GM10266 (cell line): ENCODE results near the gene PCDHA5.
"Not testable (repeated sequence)": the region's sequence is repeated elsewhere in the genome, so short reads cannot be mapped to it uniquely, and the experiment has no call there.

Experiments used
- DNase-seq: peaks from one replicate; pipeline ENCODE4 v3.0.0; 2012; ENCODE audit errors: extremely low spot score
- CTCF ChIP-seq: IDR thresholded peaks from 2 replicates; pipeline ENCODE4 v1.5.1; 2012; ENCODE audit warnings: mild to moderate bottlenecking, low read depth; ENCODE audit not compliant: control insufficient read depth, insufficient read depth; ENCODE audit errors: missing control alignments

Gene PCDHA5

GRCh38 chr5:140821375-140822280, at the start of gene PCDHA5:
TSS of gene PCDHA5 (plus strand) at chr5:140821613.
- no peak for DNase-seq
- peak; percentile 10 for TF ChIP-seq CTCF

DNA sequence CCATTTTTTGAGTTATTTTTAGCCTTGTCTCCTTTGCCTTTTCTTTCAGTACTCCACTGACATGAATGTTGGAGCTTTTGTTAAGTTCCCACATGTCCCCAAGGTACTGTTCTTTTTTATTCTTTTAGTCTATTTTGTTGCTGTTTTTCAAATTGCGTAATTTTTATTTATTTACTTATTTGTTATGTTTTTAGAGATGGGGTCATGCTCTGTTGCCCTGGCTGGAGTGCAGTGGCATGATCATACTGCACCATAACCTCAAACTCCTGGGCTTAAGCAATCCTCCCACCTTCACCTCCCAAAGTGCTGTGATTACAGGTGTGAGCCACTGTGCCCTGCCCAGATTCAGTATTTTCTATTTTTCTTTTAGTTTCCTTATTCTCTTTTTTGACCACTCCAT, 40.9 kb upstream of the PCDHA5 start:
- DNase-seq, result no peak
- TF ChIP-seq CTCF, result no peak

DNA sequence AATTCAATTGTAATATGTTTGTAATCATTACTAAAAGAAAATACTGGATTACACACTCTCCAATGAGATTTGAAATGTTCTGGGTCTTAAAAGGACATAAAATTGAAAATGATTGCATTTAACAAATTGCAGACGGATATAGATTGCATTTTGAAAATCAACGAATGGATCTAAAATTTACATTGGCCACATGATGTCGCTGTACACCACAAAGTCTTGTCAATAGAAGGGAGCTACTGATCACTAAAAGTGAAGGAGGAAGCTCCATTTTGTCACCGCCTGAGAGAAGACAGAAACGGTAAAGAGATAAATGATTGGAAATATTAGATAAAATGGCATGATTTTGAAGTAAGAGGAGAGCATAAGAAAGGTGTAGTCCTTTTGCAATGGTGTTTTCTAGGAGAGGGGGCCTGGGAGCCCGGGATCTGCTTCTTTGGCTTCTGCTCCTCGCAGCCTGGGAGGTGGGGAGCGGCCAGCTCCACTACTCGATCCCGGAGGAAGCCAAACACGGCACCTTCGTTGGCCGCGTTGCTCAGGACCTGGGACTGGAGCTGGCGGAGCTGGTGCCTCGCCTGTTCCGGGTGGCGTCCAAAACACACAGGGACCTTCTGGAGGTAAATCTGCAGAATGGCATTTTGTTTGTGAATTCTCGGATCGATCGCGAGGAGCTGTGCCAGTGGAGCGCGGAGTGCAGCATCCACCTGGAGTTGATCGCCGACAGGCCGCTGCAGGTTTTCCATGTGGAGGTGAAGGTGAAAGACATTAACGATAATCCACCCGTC, 35.3 kb upstream of the PCDHA5 start, which contains the start of gene PCDHA1:
TSS of gene PCDHA1 (plus strand) at position 236 of the 782 bp plus-strand sequence.
- DNase-seq, result no peak
- no peak for TF ChIP-seq CTCF

DNA sequence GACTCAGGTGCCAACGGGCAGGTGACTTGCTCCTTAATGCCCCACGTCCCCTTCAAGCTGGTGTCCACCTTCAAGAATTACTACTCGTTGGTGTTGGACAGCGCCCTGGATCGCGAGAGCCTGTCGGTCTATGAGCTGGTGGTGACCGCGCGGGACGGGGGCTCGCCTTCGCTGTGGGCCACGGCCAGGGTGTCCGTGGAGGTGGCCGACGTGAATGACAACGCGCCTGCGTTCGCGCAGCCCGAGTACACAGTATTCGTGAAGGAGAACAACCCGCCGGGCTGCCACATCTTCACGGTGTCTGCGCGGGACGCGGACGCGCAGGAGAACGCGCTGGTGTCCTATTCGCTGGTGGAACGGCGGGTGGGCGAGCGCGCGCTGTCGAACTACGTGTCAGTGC, 34.0 kb upstream of the PCDHA5 start:
- DNase-seq, result not testable (repeated sequence)

GRCh38 chr5:140787849-140788504, 33.4 kb upstream of the PCDHA5 start:
- not testable (repeated sequence) for DNase-seq

DNA sequence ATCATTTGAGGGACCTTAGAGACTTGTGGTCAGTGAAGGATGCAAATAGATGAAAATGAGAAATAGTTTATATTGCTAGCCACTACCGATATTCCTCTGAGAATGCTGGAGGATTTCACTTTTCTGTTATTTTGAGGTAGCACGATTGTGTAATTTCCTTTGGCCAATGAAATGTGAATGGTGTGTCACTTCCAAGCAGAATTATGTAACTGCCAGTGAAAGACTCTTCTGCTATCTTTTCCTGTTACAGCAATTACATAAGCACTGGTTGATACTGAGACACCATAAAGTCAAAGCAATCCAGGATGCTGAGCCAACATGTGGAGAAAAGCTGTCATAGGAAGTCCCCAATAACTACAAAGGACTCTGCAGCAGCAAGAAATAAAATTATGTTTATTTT, 30.3 kb upstream of the PCDHA5 start:
- DNase-seq, result no peak
- no peak for TF ChIP-seq CTCF

DNA sequence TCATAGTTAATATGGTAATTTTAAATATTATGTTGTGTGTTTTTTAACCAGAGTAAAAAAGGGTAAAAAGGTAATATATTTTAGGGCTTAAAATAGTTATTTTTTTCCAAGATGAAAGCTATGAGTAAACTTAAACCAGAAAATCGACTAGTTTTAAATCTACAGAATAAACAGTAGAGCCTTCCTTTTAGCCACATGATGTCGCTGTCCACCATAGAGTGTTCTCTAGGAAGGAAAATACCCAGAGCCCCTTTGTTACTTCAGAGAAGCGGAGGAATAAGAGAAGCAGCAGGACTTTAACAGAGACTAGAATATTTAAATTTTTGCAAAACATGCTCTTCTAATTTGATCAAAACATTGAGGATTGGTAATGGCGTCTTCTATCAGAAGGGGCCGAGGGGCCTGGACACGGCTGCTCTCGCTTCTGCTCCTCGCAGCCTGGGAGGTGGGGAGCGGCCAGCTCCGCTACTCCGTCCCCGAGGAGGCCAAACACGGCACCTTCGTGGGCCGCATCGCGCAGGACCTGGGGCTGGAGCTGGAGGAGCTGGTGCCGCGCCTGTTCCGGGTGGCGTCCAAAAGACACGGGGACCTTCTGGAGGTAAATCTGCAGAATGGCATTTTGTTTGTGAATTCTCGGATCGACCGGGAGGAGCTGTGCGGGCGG, 26.7 kb upstream of the PCDHA5 start, which contains the start of gene PCDHA2:
TSS of gene PCDHA2 (plus strand) at position 258 of the 664 bp plus-strand sequence.
- DNase-seq, result no peak
- peak; percentile 14 for TF ChIP-seq CTCF
